HG02973 (cell line): ENCODE data around the gene BAZ1A.

Experiments used
- ATAC-seq: cut with Tn5 transposase; IDR thresholded peaks from one replicate; pipeline ENCODE4 v1.9.1; 2021; ENCODE audit warnings: moderate library complexity; ENCODE audit not compliant: unreplicated experiment

Gene BAZ1A

DNA sequence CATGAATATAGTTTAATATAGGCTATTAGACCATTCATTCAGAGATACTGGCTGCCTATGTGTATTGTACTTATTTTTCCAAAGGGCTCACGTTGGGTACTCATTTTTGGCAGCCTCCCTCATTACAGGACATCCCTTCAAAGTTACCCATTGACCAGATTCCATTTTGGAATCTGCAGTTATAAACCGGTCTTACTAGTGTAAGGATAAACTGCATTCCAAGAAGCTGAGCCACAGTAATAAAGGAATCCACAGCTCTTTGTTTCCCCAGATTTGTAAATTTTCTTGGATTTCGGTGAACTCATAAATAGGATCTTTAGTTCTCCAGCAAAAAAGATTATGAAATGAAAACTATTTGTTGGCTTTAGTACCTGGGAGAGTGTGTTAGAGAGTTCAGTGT is 141.9 kb downstream of the BAZ1A start:
- no peak for ATAC-seq

DNA sequence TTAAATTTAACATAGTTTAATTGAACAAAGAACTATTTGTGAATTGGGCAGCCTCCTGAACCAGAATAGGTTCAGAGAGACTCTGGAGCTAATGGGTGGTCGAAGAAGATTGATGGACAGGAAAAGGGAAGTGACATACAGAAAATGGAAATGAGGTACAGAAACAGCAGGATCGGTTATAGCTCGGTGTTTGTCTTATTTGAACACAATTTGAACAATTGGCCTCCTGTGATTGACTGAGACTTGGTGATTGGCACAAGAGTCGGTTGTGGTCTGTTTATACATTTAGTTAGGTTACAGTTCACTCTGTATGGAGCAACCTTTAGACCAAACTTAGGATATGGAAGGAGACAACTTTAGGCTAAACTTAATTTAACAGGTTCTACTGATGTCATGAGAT is 142.4 kb downstream of the BAZ1A start:
- no peak for ATAC-seq

DNA sequence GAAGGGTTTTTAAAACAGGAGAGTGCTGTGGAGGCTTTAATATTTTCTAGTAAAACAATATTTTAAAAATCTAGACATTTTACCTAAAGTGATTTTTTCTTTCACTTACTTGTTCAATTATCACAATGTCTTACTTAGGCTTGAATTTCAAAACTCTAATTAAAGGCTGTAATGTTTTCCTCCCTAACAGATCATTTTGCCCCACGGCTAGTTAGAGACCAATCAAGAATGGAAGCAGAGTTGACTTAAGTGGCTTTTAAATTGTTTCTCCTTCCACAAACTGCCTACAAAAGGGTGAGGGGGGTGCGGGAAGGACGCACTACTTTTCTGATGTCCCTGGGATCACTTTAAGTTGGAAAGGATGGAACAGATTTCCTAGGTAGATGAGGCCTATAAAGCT is 151.3 kb downstream of the BAZ1A start:
- ATAC-seq = no peak

DNA sequence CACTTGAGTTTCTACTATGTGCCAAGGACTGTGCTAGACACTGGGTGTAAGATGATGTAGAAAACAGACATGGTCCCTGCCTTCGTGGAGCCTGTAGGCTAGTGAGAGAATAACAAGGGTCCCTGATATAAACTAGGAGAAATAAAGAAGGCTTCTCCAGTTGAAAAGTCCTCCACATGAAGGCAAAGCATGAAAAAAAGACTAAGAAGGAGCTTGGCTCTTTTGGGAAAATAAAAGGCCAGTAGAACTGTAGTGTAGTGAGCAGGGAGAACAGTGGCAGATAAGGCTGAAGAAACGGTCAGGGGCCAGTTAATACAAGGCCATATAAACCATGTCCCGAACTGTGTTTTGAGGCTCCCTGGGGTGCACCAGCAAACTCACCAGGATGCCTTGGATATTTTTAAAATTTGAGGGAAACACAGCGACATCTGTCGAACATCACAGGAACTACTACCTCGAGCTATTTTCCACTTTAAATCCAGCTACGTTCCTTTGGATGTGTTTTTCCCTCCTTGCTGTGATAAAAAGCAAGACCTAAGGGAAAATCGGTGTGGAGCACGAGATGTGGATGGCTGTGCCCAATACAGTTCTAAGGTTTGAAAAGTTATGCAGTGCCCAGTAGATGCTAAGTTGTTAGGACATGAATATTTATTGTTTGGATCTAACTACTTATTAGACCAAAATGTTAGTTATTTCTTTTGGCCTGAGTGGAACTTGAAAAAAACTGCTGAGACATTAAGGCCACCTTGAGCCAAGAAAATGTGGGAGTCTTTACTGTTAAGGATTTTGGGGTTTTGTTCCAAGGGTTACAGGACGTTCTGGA is 152.2 kb downstream of the BAZ1A start:
- no peak for ATAC-seq

DNA sequence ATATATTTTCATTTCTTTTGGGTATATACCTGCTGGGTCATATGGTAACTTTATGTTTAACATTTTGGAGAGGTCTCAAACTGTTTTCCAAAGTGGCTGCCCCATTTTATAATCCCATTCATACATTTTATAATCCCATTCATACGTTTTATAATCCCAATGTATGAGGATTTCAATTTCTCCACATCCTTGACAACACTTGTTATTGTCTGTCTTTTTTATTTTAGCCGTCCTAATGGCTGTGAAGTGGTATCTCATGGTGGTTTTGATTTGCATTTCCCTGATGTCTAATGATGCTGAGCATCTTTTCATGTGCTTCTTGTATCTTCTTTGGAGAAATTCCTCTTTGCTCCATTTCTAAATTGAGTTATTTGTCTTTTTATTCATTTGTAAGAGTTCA is 154.0 kb downstream of the BAZ1A start:
- ATAC-seq = no peak

DNA sequence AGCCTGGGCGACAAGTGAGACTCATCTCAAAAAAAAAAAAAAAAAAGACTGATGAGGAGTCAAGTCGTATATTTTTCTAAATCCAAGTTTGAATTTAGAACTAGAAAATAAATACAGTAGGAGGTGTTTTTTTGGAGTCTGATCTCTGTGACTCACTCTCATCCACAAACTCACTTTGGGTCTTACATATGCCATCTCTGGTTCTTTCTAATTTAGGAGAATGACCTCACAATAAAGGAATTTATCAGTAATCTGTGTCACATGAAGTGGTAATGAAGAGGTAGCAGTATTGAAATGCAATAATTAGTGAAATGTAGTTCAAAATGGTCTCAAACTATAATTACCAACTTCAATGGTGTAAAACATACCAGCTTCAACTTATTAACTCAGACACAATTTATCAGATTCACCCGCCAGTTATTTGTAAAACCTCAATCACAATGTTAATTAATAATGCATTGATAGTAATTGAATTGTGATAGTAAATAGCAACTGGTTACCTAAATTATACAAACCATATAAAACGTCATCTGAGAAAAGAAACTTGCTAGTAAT is 156.3 kb downstream of the BAZ1A start:
- no peak for ATAC-seq

DNA sequence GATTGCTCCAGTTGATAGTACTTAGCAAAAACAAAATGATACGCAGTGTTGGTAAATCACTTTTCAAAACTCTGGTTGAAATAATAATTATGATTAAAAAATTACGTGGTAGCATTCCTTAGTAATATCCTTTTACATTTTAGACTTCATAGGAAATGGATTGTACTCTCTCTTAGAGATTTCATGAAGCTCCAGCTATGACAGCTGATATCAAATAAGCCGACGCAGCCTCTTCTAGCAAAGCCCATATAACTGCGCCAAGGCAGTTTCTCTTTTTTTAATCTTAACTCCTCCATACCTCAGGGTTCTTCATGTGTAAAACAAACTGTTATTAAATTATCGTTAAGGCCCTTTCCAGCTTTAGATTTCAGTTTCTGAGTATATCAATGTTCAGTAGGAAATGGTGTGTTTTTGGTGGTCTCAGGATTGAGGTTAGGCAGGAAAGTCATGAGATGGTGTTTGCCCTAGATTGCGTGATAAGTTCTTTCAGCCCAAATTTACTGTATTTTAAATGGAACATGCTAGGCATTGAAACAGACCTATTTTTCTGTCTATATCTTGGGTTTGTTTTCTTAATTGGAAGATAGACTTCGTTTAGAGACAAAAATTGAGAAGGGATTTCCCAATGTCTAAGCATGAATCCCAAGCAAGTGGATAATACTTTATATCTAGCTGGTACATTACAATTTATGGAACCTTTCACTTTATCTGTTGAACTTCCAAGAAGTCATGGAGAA is 159.9 kb downstream of the BAZ1A start:
- no peak for ATAC-seq

DNA sequence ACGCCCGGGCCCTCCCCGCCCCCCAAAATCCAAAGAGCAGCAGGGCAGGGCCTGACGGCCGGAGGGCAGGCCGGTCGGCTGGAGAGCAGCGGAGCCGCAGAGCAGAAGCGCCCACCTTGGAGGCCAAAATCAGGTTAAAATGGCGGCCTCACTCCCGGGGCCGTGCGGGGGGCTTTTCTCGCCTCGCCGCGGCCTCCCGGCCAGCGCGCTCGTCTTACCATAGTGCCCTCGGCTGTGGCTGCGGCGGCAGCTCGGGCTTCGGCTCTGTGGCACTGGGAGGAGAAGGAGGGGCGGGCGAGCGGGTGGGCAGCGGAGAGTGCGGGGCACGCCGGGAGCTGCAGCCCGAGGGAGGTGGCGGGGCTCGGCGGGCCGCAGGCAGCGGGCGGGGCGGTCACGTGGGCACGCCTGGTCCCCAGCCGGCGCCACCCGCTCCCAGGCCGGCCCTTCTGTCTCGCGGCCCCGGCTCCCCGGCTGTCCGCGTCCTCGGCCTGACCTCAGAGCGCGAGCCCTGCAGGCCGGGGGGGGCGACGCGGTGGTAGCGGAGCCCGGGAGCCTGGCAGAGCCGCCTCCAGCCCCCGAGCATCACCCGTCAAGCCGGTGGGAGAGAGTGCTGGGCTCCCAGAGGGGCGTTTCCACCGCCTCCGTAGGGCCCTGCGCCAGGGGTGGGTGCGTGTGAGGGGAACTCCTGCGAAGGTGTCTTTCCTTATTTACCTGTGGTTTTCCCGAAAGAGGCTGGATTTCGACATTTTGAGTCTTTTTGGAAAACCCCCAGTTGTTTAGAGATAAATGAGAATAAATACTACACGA is 160.6 kb downstream of the BAZ1A start, which contains the start of gene CFL2:
CFL2 (minus strand) TSS at position 274 of the 807 bp plus-strand sequence; CDS start at position 221, 53 bp downstream.
- ATAC-seq = peak; percentile 77

DNA sequence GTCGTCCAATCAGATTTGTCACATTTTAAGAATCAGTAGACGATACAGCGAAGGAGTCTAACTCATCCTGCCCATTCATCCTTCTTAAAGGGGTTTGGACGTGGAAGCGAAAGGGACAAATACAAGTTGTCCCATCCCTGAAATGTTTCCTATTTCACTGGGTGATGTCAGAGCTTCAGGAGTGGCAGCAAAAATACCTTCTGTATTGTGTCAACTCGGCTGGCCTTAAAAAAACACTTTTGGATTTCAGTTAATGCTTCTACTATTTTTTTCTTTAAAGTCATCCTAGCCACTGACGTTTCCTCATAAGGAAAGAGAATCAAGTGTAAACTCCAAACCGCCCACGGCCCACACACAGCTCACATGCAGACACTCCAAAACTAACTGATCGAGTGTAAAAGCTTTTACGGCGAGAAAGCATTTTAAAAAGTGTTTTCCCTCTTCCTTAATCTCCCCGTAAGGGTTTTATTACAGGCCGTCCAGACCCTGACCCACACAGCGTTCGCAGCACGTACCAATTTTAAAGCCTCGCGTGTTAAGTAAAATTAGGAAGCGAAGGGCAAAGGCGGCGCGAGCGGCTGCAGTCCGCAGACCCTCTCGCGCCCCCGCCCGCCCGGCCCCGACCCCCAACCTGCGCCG is 161.4 kb downstream of the BAZ1A start:
- ATAC-seq = peak; percentile 21

DNA sequence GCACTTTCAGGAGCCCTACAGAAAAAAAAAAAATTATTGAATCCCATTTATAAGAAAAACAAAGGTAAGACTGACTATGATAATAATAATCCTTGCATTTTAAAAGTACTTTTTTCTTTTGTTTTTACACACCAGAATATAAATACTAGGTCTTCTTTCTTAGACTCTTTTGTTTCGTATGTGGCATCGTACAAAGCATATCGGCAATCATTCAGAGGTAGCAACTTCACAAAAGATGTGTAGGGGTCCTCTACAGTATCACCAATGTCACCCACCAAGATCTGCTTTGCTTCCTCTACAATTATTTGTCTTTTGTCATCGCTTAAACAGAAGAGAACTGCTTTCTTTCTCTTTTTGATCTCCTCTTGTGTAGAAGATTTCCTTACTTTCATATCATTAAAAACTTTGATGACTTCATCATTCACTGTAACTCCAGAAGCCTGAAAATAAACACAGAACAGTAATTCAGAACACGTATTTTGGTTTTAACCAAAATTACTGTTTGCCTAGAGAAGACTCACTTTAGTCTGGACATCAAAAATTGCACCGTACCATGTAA is 162.0 kb downstream of the BAZ1A start:
- no peak for ATAC-seq

DNA sequence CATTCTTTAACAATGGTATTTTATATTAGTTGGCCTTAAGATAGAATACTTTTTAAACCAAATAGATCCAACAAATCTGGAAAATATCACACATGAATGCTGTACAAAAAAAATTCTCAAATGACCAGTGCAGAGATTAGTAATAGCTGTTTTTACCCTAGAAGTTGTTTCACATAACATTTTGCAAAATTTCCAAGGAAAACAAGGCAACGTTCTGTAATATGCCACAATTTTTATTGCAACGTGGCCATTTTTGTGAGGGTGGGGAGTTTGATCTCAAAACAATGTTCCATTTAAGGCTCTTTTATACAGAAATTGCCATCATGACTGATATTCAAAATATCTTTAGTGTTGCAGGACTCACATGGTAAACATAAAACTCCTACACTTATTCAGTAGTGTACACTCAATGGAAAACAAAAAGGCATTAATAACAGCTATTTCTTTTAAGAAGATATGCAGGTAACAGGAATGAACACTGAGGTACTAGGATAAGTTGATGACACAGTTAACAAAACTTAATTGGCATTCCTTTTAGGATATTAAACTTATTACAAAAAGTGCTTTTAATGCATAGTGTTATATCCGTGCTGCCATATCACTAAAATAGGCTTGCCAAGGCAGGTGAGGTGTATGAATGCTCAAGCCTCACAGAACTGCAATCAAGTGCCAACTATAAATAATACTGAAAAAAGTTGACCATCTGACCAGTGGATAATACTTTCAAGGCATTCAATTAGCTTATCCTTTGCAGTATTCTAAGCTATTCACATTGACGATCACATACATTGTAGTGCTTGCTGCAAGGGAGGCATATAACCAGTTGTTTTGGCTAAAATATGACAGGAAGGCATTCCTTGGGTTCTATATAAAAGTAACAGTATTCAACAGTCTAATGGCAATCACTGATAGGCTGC is 163.1 kb downstream of the BAZ1A start:
- ATAC-seq = no peak

DNA sequence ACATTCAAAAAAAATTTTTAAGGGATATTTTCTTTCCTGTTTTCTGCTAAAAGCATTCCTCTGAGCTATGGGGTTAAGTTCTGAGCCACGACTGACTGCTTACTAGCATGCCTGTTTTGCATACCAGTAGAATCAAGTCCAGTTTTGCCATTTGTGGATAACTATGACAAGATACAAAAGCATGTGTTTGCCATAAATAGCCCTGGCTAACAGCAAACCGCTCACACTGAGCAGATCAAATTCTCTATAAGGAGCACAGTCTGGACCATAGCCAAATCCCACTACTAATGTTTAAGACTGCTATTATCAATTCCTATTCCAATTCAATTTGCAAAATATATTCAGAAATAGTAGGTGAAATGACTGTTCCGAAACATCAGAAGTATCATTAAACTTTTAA is 164.0 kb downstream of the BAZ1A start:
- peak; percentile 38 for ATAC-seq

DNA sequence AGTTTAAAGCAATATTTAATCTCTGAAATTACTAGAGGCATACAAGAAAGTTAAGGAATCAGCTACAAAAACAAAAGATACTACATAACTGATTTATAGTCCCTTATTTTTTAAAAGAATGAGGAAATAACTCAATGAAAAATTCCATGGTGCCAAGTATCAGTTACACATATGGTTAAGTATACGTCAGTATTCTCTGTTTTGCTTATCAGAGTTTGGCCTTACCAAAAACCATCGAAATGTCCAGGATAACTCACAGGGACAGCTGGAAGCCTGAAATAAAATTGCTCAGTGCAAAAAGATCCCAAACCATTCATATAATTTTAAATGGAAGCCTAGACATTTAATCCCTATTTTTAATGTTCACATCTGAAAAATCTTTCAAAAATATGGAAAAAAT is 164.4 kb downstream of the BAZ1A start:
- ATAC-seq = no peak

DNA sequence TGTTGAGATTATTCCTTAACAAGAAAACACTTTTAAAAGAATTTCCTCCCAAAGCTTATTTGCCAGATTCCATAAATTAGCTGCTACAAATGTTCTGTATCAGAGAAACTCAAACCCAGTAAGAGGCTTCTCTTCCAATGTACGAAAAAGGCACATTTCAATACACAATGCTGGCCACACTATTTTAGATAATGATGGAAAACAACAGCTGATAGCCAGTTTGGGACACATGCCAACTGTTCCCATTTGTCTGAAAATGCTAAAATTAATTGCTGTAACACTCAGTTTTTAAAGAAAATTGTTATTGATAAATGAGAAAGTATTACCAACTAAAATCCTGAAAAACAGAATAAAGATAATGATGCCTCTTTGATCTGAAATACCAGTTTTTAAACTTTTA is 165.2 kb downstream of the BAZ1A start:
- no peak for ATAC-seq

DNA sequence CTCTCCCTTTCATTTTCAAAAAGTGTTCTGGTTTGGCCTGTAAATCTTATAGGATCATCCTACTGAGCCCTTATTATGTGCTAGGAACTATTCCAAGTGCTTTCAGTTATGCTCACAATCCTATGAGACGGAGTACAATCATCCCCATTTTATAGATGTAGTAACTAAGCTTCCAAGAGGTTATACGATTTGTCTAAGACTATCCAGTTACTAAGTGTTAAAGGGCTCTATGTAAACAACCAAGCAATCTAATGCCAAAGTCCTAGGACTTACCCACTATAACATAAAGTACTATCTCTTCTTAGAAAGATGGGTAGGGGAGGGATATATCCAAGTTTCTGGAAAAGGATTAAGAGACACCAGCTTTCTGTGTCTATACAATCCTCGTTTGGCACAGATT is 167.4 kb downstream of the BAZ1A start:
- no peak for ATAC-seq
